Activated T-cell treated with anti-CD3 and anti-CD28 coated beads for 4 hours (primary cell): ENCODE data around the gene SPATA1.
"Not testable (repeated sequence)": the region's sequence is repeated elsewhere in the genome, so short reads cannot be mapped to it uniquely, and the experiment has no call there.

Source experiments
- DNase-seq: peaks from one replicate; pipeline ENCODE4 v3.0.0-alpha.2; 2020

Gene SPATA1, protein sequence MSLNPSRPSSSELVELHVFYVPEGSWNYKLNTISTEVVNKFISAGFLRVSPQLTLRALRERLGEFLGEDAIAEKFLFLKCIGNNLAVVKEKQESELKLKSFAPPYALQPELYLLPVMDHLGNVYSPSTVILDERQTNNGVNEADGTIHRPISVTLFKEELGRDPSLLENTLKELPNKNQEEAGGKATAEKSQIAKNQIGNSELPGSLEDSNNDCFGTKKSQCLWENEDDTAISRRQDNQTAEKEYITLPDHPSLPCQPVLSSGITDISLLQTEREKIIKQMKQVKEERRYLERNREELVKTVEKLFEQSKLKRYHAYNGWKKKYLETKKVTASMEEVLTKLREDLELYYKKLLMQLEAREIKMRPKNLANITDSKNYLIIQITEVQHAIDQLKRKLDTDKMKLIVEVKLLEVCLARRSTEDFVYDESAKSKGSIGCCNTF

DNA sequence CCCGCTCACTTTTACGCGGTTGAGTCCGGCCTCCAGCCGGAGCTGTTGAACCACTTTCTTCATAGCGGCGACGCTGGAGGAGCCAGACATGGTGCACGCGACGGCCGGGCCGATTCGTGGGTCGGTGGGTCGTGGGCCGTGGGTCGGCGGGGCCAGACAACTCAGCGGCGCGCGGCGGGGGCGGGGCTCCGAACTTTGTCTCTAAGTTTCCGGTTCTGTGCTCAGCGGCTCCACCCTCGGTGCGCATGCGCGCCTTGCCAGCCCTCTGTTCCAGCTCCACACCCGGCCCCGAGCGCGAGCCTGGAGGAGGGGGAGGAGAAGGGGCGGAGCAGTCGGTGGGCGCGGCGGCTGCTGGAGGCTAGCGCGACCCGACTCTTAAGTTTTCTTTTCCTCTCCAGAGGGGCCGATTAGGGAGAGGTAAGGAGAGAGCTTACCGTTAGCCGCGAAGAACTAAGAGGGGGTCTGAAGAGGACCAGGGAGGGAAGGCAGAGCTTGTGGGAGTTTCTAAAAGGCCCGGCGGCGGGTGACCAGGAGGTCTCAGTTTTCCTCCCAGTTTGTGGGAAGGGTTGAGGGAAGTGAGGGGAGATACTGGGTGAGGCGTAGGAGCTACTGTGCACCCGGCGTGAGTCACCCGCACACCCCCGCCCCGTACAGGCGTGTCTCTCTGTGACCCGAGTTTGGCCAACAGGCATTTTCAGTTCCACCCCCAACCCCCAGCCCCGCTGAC, at the start of gene SPATA1, which contains the start of gene GNG5:
TSS of gene SPATA1 (plus strand) at position 385 of the 727 bp plus-strand sequence. CDS start 9,974 bp downstream, outside the sequence.
TSS of gene GNG5 (minus strand) at position 580 of the 727 bp plus-strand sequence. CDS start at position 90, 490 bp downstream.
- DNase-seq = peak; percentile 95

DNA sequence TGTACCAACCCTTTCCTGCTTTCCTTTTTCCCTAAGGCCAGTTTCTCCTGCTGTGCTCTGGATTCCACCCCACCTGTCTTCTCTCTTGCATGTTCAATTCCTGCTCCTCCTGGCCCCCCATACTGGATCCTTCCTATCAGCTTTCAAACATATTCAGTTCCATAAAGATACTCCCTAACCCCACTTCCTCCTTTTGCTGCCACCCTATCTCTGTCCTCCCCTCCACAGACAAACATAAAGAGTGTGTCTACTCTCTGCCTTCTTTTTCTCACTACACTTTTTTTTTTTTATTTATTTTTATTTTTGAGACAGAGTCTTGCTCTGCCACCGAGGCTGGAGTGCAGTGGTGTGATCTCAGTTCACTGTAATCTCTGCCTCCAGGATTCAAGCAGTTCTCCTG, 44.1 kb upstream of the SPATA1 start:
- DNase-seq = no peak

DNA sequence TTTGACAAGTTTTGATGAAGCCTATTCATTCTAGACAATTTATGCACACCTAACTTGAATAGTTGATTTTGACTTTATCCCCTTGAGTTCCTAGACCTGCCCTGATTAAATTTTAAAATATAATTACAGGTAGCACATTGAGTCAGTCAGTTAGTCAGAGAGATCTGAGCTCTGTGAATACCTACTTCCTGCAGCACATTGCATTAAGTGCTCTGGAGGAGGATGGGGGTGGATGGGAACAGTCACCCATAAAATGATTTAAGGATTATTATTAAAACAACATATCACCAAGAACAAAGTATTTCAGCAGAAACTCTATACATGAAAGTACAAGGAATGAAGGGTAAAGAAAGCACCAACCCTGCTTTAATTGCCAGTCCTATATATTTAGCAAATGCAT, 38.9 kb upstream of the SPATA1 start:
- no peak for DNase-seq

DNA sequence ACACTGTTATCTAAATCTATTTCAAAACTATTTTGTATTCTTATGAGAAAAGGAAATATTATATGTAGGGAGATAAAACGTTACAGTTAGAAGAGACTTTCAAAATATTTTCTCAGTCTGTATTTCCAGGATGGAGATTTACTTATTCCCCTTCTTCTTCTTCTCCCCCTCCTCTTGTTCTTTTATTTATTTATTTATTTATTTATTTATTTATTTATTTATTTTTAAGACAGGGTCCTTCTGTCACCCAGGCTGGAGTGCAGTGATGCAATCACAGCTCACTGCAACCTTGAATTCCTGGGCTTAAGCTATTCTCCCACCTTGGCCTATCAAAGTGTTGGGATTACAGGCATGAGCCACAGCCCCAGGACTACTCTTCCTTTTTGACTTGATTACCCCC, 30.0 kb upstream of the SPATA1 start:
- no peak for DNase-seq

DNA sequence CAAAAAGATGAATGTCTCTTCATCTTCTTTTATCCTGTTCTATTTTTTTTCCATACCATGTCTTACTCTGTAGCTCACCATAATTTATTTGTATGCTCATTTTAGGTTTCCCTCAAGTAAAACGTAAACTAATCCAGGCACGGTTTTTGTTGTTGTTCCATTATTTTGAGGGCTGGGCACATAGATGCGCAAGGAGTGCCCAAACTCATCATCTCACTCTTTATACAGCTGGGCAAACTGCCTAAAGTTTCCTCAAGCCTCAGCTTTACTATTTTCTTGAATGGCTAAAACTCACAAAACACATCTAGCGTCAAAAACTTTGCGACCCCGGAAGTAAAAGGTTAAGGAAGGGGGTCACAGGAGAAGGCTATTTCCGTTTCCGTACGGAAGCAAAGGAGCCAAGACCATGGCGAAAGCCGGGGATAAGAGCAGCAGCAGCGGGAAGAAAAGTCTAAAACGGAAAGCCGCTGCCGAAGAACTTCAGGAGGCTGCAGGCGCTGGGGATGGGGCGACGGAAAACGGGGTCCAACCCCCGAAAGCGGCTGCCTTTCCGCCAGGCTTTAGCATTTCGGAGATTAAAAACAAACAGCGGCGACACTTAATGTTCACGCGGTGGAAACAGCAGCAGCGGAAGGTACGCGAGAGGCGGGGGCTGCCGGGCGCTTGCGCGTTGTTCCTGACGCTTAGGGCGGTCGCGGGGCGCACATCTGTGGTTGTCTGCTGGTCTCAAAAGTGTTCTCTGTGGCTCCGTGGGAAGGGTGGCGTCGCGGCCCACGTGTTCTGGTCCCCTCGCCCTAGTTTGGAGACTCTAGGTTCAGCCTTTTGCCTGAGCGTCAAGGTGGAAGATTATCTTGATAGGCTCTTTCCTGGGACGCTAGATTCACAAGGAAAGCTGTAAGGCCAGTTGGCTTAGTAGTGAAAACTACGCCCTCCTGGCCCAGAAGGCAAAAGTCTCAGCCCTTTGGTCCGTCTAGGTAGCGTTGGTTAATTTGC, 27.0 kb upstream of the SPATA1 start, which contains the start of gene RPF1:
TSS of gene RPF1 (plus strand) at position 391 of the 993 bp plus-strand sequence. CDS start at position 407, 16 bp downstream.
- peak; percentile 63 for DNase-seq

DNA sequence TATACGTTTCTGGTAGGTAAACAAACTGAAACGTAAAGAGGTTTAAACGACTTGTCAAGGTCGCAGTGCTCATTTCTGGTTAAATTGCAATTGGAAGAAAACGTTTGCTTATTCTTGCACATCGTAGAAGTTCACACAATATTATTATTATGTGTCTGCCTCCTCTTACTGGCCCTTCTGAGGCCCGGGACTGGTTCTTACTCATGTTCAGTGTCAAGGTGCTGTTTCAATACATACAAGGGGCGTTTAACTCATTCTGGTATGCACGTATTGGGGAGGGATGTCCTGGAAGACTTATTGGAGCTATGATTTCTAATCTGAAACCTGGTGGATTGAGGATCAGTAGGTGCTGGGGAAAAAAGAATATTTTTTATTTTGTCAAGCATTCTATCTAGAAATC, 26.2 kb upstream of the SPATA1 start:
- DNase-seq = no peak

DNA sequence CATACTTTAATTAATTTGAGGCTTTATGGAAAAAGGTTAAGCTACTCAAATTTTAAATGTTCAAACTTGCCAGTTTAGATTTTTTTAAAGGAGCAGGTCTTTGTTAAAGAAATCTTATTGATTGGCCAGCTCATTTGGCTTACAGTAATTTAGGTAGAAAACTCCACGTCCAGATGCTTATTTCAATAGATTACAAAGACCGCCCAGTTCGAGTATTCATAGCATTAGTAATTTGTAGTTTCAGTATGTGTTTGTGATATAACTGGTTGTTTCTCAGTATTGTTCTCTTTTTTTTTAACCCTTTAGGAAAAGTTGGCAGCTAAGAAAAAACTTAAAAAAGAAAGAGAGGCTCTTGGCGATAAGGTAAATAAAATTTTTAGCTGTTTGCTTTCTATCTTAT, 25.5 kb upstream of the SPATA1 start:
- no peak for DNase-seq

DNA sequence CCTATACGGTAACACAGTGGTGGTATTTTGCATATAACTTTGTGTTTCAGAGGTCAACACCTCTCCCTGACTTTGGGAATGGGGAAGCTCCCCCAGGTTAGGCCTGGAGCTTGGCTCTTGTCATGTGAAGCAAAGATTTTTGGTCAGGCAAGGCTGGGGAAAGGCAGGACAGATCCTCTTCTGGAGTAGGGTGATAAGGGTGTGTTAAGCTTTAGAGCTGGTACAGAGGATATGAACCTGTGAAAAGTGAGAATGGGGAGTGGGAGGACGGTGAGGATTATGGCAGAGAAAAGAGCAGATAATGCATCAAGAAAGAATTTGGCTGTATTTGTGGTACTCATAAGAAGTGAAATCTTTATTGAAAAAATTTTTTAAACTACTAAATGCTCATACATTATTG, 24.9 kb upstream of the SPATA1 start:
- no peak for DNase-seq

DNA sequence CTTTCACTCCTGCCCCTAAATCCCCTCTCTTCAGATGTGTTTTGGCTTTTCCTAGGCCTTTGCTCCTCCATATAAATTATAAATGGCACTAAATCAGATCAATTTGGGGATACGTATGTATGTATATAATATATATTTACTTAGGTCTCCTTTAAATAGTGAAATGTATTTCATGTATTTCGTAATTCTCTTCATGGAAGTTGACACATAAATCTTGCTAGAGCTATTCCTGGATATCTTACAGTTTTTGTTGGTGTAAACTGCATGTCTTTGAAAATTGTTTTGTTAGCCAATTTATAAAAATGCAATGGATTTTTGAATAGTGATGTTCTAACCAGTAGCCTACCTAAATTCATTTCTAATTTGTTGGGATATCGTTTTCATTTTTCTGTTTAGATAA, 18.1 kb upstream of the SPATA1 start:
- no peak for DNase-seq

DNA sequence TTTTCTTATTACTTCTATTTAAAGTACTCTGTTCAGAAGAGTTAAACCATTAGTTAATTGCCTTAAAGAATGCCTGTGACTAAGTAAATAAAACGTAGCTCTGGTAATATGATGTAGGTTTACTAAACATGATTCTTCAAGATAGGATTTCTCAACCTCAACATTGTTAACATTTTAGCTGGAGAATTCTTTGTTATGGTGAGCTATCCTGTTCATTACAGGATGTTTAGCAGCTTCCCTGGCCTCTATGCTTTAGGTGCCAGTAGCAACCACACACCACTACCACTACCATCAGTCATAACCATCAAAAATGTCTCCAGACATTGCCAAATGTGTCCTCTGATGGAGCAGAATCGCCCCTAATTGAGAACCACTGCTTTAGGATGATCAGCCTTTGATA, 16.4 kb upstream of the SPATA1 start:
- DNase-seq = no peak

DNA sequence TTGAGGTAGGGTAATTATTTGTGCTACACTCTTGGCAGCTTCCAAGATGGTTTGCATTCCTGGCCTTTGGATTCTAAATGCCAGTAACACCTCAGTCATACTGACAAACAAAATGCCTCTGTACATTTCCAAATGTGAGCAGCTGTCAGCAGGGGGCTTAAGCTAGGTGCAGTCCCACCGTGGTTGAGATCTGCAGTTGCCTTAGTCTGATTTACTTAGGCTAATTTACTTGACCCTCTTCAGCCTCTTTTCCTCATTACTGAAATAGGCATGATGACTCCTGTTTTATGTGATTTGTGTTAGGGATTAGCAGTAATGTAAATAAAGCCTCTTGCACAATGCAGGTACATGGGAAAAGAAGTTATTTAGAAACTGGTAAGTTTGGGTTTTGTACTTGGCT, 13.5 kb upstream of the SPATA1 start:
- DNase-seq = no peak

DNA sequence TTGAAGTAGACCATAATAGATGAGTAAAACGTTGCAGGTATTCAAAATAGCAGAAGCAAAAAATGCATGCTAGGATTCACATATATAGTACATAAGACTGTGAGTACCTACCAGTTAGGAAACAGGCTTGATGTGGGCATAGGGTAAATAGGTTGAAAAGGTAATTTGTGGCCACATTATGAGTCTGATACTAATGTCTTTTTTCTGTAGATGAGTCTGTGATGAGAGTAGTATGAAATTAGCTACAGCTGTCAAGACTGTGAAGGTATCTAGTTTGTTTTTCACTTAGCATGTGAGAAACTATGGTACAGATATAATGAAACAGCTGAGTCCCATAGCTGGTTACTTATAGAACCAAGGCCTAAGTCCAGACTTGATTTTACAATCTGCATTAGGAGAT, 12.4 kb upstream of the SPATA1 start:
- no peak for DNase-seq

DNA sequence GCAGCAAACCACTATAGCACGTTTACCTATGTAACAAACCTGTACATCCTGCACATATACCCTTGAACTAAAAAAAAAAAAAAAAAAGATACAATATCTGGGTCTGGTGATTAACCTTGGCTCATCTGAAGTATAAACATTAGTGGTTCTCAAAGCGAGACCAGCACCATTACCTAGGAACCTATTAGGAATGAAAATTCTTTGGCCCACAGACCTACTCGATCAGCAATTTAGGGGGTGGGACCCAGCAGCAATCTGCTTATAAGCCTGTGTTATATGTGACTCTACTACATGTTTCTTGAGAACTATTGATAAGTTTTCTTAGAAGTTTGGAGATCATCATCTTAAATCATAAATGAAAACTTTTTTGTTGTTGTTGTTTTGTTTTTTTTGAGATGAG, 9.7 kb upstream of the SPATA1 start:
- no peak for DNase-seq

DNA sequence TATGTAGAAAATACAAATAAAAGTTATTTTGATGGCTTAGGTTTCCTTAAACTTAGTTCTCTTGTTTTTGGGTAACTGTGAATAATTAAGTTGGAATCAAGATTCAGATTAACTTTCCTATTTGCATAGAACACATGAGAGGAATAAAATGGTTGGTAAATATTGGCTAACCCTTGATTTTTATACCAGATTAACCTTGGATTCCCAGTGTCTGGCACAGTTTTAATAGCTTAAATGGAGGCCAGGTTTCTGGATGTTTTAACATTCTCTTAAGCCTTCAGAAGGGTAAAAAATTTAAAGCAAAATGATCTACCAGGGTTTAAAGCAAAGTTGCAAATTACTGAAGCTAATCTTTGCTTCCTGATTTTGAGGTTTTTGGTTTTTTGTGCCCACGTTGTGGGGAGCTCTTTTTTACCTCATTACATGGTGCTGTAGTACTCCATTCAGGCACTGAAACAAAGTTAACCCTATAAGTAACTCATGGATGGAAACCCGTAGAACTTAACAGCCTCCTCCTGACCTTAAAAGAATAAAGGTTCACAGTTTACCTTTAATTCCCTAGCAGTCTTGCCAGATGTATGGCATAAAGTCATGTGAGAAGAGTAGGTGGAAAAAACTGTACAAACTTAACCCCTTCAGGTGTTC, 8.4 kb upstream of the SPATA1 start:
- DNase-seq = no peak

DNA sequence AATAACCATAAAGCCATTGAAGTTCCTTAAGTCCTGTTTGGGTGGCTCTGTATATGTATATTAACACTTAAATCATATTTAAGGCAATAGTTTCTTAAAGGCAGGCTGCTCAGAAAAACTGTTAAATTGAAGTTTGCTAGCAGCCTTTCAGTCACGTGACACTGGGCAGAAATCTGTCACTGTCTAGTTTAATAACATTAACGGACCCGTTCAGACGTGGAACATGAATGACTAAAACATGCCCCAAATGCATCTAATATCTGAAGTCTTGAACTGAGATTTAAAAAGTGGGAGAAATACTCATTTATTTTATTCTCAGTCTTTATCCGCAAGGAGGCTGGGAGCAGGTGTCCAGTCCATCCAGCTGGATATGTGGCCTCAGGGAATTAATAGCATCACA, 3.3 kb upstream of the SPATA1 start:
- DNase-seq = no peak

DNA sequence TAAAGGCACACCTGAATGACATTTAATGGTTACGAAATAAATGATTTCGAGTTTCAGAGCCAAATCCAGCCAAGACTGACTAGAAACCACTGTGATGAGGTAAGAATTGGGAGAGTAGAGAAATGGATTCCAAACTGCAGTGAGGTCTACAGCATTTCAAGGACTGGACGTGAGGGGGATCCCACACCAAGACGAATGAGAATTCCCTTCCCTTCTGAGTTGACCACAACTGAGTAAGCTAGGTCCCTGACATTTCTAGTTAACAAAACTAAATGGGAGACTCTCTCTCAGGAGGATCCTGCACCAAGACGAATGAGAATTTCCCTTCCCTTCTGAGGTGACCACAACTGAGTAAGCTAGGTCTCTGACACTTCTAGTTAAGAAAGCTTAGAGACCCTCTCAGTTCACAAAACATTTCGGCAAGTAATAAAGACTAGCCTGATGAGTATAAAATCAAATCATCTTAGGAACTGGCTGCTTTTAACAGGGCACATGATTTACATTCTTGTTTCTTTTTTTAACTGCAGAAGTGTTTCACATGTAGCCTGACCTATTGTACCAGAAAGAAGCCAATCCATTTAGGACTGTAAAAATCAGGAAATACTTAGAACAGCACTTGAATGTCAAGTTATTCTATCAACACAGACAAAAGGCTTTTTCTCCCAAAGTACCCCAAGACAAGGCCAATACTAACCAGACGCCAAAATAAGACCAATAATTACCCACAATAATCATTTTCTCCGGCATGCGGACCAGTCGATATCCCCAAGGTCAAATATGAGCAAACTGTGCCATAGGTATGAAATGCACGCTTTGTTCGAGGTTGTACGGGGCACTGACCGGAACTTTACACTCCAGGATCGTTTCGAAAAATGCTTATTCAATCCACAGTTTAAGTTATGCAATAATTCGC, 1.4 kb upstream of the SPATA1 start:
- DNase-seq = no peak

DNA sequence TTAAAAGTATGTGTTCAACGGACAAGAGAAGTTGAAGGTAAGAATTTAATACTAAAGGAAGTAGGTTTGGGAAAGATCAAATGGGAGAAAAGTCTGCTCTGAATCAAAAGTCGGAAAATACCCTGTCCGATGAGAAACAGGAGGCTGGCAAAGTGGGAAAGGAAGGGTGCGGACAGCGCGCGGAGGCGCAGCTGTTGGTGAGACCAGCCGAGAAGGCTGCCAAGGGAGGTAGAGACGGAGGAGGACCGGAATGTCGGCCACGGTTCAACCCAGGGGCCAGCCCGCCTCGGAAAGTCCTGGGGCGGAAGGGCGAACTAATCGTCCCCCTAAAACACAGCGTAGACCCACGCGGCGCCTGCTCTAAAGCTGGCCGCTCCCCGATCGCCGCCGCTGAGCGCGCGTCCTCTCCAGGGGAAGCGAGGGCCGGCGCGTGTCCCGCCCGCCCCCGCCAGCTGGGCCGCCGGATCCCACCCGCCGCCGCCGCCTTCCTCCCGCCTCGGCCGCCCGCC, 639 bp upstream of the SPATA1 start:
- DNase-seq = no peak

DNA sequence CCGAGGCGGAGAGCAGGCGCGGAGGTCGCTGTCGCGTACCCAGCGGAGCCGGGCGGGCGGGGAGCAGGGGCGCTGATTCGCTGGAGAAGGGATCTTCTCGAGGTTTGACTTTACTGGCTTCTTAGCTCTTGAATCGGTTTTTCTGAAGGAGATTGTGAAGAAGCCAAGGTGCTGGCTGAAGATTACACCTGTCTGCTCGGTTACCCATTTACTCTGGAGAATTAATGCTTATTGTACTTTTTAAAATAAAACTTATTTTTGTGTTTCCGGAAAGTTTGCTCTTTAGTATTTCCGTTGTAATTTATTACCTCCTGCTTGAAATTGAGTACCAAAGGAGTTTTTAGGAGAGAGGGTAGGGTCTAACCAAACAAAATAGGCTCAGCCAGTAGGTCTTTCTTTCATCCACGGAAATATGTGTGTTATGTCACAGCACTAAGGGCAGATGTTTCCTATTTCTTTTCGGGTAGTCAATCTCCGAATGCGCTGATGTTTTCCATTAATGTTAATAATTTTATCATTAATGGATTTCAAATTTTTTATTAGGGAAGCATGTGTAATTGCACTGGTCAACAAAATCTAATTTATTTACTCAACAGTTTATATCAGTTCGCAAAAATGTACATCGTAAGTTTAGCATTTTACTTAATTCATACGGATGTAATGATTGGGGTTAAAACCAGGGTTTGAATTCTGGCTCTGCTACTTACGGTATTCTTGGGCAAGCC, 705 bp downstream of the SPATA1 start:
- no peak for DNase-seq

DNA sequence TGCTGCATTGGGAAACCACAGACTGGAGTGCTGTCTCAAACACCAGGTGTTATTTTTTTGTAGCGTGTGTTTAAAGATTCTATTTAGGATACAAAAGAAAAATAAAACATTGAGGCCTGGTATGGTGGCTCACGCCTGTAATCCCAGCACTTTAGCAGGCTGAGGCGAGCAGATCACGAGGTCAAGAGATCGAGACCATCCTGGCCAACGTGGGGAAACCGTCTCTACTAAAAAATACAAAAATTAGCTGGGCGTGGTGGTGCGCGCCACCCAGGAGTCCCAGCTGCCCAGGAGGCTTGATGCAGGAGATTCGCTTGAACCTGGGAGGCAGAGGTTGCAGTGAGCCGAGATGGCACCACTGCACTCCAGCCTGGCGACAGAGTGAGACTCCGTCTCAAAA, 1.7 kb downstream of the SPATA1 start:
- DNase-seq = not testable (repeated sequence)

DNA sequence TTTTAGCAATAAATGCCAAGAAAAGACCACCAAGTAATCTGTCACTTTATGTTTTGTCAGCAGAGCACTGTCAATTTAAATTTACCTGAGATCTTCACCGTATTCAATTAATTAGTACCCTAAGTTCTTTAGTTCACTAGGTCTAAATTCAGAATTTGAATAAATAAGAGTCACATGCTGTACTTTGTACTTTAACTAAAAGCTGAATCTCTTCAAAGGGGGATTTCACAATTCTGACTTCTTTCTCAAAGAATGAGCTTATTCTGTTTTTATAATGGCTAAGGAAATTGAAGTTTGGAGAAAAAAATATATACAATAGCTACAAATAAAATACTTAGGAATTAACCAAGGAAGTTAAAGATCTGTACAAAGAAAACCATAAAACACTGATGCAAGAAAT, 2.3 kb downstream of the SPATA1 start:
- DNase-seq = no peak
